IPS-18a (cell line): ENCODE results near the gene STRN4.
"Not testable (repeated sequence)": the region's sequence is repeated elsewhere in the genome, so short reads cannot be mapped to it uniquely, and the experiment has no call there.

ENCODE experiments used
- H3K27ac ChIP-seq: one replicate; pipeline ENCODE4 v1.5.1; 2013; ENCODE audit warnings: low read length
- H3K27me3 ChIP-seq: one replicate; pipeline ENCODE4 v1.6.1; 2013; ENCODE audit warnings: mild to moderate bottlenecking, low read length; ENCODE audit not compliant: control insufficient read depth, insufficient read depth
- H3K36me3 ChIP-seq: one replicate; pipeline ENCODE4 v1.6.1; 2013; ENCODE audit warnings: low read depth, low read length; ENCODE audit not compliant: control insufficient read depth
- H3K4me1 ChIP-seq: one replicate; pipeline ENCODE4 v1.6.1; 2013; ENCODE audit warnings: low read depth, low read length; ENCODE audit not compliant: control insufficient read depth
- H3K4me3 ChIP-seq: one replicate; pipeline ENCODE4 v1.5.1; 2013; ENCODE audit warnings: low read length
- H3K9ac ChIP-seq: one replicate; pipeline ENCODE4 v1.6.1; 2013; ENCODE audit warnings: mild to moderate bottlenecking, low read length, moderate library complexity
- H3K9me3 ChIP-seq: one replicate; pipeline ENCODE4 v1.6.1; 2013; ENCODE audit warnings: low read depth, low read length; ENCODE audit not compliant: control insufficient read depth

STRN4 gene

DNA sequence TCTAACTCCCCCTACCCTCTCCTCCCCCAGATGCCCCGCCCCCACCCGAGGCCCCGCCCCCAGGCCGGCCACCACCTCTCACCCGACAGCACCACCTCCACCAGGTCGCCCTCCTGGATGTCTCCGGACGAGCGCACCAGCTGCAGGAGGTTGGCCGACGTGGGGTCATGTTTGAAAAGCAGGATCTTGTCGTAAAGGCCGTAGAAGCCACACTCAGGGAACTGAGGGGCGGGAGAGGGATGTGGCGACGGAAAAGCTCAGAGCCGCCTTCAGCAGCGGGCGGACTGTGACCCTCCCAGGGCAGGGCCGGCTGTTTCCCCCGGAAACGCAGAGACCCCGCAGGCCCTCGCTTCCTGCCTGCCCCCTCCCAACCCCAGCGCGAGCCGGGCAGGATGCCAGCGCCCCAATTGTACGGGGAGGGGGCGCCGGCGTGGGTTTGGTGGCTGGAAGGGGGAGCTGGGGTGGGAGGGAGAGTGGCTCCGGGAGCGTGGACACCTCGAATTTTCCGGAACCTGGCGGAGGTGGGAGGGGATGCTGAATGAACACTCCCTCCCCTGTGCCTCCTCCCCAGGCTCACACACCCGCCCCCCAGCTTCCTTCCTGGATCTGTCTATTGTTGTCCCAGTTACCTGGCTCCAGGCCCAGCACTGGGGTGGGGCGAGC is 32.3 kb downstream of the STRN4 start:
- H3K4me1 ChIP-seq: peaks cover 13% of the 10 kb centered on the region
- no peaks in the 10 kb centered on the region for H3K9me3 ChIP-seq
- H3K27me3 ChIP-seq: no peaks in the 10 kb centered on the region
- H3K27ac ChIP-seq: no peak overlapping the region
- no peaks in the 10 kb centered on the region for H3K36me3 ChIP-seq
- H3K9ac ChIP-seq: peak overlapping the region; percentile 36
- H3K4me3 ChIP-seq: peak overlapping the region; percentile 78

- H3K9ac ChIP-seq, H3K4me3 ChIP-seq: not testable (repeated sequence)
Measured at GRCh38 chr19:46712768-46713338, 33.4 kb downstream of the STRN4 start.

DNA sequence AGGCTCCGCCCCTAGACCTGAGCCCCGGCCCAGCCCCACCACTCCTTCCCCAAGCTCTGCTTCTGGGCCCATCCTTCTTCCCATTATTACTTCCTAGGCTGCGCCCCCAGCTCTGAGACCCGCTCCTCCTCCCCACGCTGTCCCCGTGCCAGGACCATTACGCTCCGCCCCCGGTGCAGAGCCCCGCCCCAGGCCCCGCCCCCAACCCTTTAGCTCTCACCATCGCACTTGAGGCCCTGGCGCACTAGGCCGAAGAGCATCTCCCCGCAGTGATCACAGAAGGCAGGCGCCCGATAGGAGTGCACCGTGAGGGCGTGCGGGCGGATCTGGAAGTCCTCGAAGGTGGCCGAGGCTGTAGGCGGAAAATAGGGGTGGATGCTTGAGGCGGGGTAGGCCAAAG is 35.6 kb downstream of the STRN4 start:
- no peaks in the 10 kb centered on the region for H3K27me3 ChIP-seq
- H3K36me3 ChIP-seq: peaks cover 14% of the 10 kb centered on the region
- H3K4me1 ChIP-seq: peaks cover 10% of the 10 kb centered on the region
- no peak overlapping the region for H3K27ac ChIP-seq
- no peaks in the 10 kb centered on the region for H3K9me3 ChIP-seq
- no peak overlapping the region for H3K4me3 ChIP-seq
- no peak overlapping the region for H3K9ac ChIP-seq

More at GRCh38 chr19:46712768-46713338, 33.4 kb downstream of the STRN4 start:
- H3K27me3 ChIP-seq, H3K9me3 ChIP-seq, H3K36me3 ChIP-seq, H3K27ac ChIP-seq: not testable (repeated sequence)
- H3K4me1 ChIP-seq: peaks cover 12% of the 10 kb centered on the region

DNA sequence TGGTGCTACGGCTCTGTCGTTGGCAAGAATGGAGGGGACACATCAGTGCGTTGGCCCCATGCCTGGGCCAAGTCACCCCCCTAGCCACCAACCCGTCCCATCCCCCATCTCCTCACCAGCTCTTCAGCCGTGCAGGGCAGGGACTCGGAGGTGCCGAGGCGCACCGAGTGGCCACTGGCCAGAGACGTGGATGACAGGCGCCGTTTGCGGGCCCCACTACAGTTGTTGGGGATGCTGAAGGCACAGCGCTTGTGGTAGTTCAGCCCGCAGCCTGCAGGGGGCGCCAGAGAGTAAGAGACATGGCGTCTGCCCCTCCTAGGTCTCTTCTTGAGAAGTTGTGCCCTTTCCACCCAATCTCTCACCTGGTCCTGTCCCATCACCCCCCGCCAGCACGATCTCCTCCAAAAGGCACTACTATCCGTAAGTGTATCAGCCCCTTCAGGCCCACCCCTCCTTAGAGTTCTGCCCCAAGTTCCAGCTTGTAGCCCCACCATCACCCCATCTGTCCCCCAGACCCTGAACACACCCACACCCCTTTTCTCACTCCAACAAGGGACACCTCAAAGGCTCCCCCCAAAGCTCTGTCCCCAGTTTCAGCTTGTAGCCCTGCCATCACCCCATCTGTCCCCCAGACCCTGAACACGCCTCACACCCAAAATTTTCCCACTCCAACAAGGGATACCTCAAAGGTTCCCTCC is 41.7 kb downstream of the STRN4 start:
- Histone ChIP-seq H3K27ac (no peak overlapping the region), H3K36me3 (peaks cover 49% of the 10 kb centered on the region), H3K27me3 (no peaks in the 10 kb centered on the region), H3K9ac (no peak overlapping the region), H3K9me3 (no peaks in the 10 kb centered on the region), H3K4me3 (no peak overlapping the region), H3K4me1 (no peaks in the 10 kb centered on the region)

GRCh38 chr19:46700704-46701103 is 45.5 kb downstream of the STRN4 start:
- Histone ChIP-seq H3K36me3 (peaks cover 38% of the 10 kb centered on the region), H3K9me3 (no peaks in the 10 kb centered on the region), H3K27ac (no peak overlapping the region)

DNA sequence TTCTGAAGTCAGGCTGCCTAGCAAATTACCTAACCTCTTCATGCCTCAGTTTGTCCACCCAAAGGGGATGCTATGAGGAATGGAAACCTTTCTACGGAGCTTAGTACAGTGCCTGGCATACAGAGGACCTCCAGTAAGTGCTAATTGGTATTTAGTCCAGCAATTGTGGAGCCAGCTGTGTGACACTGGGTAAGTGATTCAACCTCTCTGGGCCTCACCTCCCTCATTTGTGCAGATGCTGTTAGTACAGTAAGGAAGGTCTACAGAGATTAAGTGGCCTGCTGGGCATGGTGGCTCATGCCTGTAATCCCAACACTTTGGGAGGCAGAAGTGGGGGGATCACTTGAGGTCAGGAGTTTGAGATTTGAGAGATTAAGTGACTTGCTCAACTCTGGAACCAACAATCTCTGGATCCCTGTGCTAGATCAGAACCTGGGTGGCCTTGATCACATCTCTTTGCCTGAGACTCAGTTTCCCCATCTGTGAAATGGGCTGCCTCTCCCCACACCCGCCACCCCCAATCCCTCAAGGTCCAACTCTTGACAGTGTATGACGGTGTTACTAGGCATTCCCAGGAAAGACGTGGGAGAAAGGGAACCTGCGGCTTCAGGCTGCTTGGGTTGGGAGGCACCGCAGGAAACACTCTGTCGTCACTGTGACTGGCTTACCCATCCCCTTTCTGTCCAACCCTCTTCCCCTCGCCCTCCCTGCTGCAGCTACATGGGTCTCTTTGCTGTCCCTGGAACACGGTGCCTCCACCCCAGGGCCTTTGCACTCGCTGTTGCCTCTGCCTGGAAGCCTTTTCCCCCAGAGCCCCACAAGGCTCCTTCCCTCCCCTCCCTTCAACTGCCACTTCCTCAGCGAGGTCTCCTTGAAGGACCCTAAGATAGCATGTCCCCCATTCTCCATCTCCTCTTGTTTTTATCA is 47.6 kb downstream of the STRN4 start:
- Histone ChIP-seq H3K4me1 (peaks cover 3% of the 10 kb centered on the region), H3K9me3 (no peaks in the 10 kb centered on the region), H3K9ac (no peak overlapping the region), H3K4me3 (no peak overlapping the region), H3K27ac (no peak overlapping the region), H3K27me3 (no peaks in the 10 kb centered on the region), H3K36me3 (peaks cover 39% of the 10 kb centered on the region)

More at GRCh38 chr19:46700704-46701103, 45.5 kb downstream of the STRN4 start:
- H3K4me3 ChIP-seq: no peak overlapping the region
- peaks cover 3% of the 10 kb centered on the region for H3K4me1 ChIP-seq
- no peak overlapping the region for H3K9ac ChIP-seq
- H3K27me3 ChIP-seq: no peaks in the 10 kb centered on the region

DNA sequence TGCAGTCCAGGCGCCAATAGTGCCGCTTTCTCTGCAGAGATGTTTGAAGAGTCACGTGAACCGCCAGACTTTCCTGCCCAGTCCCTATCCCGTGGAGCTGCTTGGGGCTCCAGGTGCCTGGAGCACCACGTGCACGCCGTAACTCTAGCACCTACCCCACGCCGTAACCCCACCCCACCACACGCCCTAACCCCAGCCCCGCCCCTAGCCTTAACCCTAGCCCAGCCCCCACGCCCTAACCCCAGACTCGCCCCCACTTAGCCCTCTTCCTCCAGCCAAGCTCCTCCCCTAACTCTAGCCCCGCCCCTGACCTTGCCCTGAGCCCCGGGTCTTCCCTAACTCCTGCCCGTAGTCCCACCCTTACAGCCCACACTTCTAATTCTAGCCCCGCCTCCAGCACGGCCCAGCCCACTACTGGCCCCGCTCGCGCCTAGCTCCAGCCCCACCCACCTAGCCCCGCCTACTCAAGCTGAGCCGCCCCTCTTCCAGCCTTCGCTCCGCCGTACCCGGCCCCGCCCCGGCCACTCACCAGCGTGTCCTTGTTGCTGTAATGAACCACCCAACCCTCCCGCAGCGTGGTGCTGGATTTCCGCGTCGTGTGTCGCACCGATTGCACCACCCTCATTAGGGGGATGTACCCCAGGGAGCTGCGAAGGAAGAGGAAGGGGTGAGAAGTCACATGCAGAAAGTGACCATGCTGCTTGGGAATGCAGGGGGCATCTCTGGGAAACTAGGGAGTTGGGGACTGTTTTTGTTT is 48.9 kb downstream of the STRN4 start:
- peaks cover 3% of the 10 kb centered on the region for H3K4me1 ChIP-seq
- no peaks in the 10 kb centered on the region for H3K9me3 ChIP-seq
- no peak overlapping the region for H3K9ac ChIP-seq
- no peaks in the 10 kb centered on the region for H3K27me3 ChIP-seq
- no peak overlapping the region for H3K27ac ChIP-seq
- H3K36me3 ChIP-seq: peaks cover 42% of the 10 kb centered on the region
- peak overlapping the region; percentile 36 for H3K4me3 ChIP-seq

GRCh38 chr19:46696866-46697203 is 49.4 kb downstream of the STRN4 start:
- Histone ChIP-seq H3K36me3 (peaks cover 42% of the 10 kb centered on the region), H3K27ac (no peak overlapping the region)

DNA sequence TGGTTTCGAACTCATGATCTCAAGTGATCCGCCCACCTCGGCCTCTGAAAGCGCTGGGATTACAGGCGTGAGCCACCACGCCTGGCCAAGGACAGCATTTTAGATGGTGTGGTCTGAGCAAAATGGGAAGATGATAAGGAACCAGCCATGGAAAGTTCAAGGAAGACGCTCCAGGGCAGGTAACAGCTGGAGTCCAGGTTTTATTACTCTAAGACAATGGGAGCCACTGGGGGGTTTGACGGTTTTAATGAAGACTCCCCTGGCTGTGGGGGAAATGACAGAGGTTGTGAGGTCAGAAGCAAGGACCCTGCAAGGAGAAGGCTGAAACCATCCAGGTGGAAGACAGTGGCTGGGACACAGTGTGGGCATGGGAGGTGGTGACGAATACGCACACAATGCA is 50.2 kb downstream of the STRN4 start:
- no peak overlapping the region for H3K9ac ChIP-seq
- peaks cover 45% of the 10 kb centered on the region for H3K36me3 ChIP-seq
- no peak overlapping the region for H3K4me3 ChIP-seq
- H3K27me3 ChIP-seq: no peaks in the 10 kb centered on the region
- H3K27ac ChIP-seq: no peak overlapping the region
- H3K4me1 ChIP-seq: peaks cover 3% of the 10 kb centered on the region
- H3K9me3 ChIP-seq: no peaks in the 10 kb centered on the region

More at GRCh38 chr19:46696866-46697203, 49.4 kb downstream of the STRN4 start:
- Histone ChIP-seq H3K9me3 (no peaks in the 10 kb centered on the region), H3K27me3 (no peaks in the 10 kb centered on the region), H3K4me3 (peak overlapping the region; percentile 23), H3K4me1 (peaks cover 3% of the 10 kb centered on the region), H3K9ac (no peak overlapping the region)

GRCh38 chr19:46693760-46694159 is 52.5 kb downstream of the STRN4 start:
- no peak overlapping the region for H3K27ac ChIP-seq
- H3K4me3 ChIP-seq: no peak overlapping the region
- H3K27me3 ChIP-seq: no peaks in the 10 kb centered on the region
- H3K9me3 ChIP-seq: no peaks in the 10 kb centered on the region
- H3K4me1 ChIP-seq: peaks cover 3% of the 10 kb centered on the region
- H3K9ac ChIP-seq: no peak overlapping the region
- peaks cover 51% of the 10 kb centered on the region for H3K36me3 ChIP-seq
